HG03439 (cell line): ENCODE data around the gene FARP2.

Source experiments
- ATAC-seq: cut with Tn5 transposase; IDR thresholded peaks from one replicate; pipeline ENCODE4 v1.9.1; 2021; ENCODE audit warnings: mild to moderate bottlenecking, moderate library complexity; ENCODE audit not compliant: unreplicated experiment

Gene FARP2

DNA sequence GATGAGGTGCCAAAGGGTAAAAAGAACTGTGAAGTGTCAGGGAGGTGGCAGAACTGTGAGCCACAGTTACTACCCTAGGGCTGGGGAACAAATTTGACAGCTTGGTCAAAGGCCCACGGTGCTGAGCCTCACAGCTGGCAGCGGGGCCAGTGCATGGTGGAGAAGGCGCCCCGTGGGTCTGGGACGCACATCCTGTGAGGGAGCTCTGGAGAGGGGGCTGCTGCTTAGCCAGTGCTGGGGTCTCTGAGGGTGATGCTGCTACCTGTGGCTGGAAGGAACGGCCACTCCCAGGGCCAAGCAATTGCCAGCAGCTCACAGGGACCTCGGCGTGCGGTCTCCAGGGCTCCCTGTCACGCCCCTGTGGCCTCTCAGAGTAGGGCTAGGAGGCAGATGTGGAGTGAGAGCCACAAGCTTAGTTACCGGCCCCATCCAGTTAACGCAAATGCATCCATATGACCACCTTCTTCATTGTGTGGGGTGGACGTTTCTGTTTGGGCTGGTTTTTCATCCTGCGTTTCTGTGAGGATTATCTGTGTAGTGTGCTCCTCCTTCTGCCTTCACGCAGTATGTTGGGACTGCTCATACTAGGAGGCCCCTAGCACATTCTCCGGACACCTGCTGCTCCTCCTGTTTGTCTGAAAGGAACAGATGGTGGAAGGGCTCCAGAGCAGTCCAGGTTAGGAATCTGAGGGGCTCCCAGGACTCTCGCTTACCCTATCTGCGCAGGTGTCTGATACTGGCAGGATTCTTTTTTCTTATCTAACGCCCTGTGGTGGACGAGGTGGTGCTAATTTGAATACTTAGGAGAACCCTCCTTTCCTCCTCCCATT lies 126.3 kb downstream of the FARP2 start:
- ATAC-seq: no peak

DNA sequence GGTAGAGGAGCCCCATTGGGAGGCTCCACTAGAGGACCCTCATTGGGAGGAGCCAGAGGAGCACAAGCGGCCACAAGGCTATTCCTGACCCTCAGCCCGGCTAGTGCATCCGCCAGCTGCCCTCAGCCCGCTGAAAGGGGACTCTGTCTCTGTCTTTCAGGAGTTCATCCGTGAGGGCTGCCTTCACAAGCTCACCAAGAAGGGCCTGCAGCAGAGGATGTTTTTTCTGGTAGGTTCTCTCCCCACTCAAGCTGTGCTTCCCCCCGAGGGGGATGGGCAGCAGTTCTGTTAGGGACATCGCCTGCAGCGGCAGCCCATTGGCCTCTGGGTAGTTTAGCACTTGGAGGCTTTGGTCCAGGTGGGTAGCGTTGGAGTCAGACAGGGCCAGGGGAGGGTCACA lies 127.2 kb downstream of the FARP2 start:
- no peak for ATAC-seq

DNA sequence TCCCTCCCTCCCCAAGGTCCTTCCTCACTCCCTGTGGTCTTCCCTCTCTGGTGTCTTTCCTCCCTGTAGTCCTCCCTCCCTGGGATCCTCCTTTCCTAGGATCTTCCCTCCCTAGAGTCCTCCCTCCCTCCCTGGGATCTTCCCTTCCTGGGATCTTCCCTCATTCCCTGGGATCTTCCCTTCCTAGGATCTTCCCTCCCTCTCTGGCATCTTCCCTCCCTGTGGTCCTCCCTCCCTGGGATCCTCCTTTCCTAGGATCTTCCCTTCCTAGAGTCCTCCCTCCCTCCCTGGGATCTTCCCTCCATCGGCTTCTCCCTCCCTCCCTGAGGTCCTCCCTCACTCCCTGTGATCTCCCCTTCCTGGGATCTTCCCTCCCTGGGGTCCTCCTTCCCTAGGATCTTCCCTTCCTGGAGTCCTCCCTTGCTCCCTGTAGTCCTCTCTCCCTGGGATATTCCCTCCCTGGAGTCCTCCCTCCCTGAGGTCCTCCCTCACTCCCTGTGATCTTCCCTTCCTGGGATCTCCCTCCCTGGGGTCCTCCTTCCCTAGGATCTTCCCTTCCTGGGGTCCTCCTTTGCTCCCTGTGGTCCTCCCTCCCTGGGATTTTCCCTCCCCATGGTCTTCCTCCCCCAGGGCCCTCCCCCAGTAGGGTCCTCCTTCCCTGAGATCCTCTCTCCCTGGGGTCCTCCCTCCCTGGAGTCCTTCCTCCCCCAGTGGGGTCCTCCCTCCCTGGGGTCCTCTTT lies 129.3 kb downstream of the FARP2 start:
- no peak for ATAC-seq

GRCh38 chr2:241489088-241489487 lies 133.0 kb downstream of the FARP2 start:
- ATAC-seq: no peak

- no peak for ATAC-seq
Observed at GRCh38 chr2:241489733-241490680, 133.9 kb downstream of the FARP2 start.

DNA sequence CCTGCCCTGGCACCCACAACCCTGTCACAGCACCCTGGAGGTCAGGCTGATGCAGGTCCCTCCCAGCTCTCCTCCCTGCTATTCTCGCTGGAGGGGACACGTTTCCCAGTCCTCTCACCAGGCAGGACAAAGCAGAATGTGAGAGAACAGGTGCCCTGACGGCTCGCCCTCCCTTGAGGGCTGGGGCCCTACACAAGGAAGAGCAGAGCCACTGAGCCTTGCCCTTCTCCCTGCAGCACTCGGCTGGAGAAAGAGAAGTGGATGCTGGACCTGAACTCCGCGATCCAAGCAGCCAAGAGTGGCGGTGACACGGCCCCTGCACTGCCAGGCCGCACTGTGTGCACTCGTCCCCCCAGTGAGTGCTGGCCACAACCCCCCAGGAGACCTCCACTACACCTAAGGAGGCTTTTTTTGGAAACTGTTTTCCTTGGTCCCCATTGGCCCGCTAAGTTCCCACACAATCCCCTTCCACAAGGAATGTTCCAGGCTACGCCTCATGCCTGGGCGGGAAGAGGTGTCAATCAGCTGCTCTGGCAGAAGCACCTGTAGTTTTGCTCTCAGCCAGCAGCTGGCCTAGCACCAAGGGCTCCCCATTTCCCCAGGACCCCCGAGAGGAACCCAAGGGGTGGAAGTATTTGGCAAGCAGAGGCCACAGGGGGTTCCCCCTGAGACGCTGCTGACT lies 134.9 kb downstream of the FARP2 start:
- no peak for ATAC-seq

GRCh38 chr2:241491549-241492173 lies 135.6 kb downstream of the FARP2 start:
- ATAC-seq: no peak

GRCh38 chr2:241492174-241492565 lies 136.1 kb downstream of the FARP2 start:
- no peak for ATAC-seq

- ATAC-seq: no peak
Observed at GRCh38 chr2:241493092-241493491, 137.0 kb downstream of the FARP2 start.

- ATAC-seq: no peak
Observed at GRCh38 chr2:241494311-241494908, 138.3 kb downstream of the FARP2 start.

DNA sequence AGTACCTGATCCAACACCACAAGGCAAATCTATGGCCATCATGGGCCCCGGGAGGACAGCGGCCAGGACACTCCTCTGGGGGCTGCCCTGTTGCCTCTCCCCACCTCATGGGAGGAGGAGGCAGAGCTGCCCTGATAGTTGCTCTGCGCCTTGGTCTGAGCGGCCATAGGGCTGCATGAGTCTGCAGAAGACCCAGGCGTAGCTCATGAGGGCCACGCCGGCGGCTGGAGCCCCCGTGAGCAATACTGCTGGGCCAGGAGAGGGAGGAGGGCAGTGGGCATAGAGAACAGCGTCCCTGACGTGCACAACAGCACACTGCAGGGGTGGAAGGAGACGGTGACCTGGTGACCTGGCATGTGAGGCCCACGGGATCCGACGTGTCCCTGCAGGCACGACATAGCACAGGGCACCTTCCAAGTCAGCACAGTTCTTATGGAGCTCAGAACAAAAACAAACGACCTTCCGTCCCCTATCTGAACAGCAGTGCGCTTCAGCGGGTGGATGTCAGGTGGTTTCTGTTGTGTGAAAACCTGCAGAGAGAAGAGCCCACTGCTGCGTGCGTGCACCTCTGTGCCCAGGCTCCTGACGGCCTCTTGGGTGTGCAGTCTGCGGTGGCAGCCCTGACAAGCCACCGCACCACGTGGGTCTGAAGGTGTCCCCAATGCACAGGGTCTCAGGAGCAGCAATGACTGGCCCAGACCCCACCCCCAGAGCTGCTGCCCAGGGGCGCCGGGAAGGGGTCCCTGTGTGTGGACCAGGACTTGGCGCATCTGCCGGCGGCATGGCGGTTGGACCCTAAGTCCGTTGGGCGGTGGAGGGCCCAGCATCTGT lies 139.3 kb downstream of the FARP2 start:
- no peak for ATAC-seq

- no peak for ATAC-seq
Observed at GRCh38 chr2:241496003-241496707, 140.1 kb downstream of the FARP2 start.

DNA sequence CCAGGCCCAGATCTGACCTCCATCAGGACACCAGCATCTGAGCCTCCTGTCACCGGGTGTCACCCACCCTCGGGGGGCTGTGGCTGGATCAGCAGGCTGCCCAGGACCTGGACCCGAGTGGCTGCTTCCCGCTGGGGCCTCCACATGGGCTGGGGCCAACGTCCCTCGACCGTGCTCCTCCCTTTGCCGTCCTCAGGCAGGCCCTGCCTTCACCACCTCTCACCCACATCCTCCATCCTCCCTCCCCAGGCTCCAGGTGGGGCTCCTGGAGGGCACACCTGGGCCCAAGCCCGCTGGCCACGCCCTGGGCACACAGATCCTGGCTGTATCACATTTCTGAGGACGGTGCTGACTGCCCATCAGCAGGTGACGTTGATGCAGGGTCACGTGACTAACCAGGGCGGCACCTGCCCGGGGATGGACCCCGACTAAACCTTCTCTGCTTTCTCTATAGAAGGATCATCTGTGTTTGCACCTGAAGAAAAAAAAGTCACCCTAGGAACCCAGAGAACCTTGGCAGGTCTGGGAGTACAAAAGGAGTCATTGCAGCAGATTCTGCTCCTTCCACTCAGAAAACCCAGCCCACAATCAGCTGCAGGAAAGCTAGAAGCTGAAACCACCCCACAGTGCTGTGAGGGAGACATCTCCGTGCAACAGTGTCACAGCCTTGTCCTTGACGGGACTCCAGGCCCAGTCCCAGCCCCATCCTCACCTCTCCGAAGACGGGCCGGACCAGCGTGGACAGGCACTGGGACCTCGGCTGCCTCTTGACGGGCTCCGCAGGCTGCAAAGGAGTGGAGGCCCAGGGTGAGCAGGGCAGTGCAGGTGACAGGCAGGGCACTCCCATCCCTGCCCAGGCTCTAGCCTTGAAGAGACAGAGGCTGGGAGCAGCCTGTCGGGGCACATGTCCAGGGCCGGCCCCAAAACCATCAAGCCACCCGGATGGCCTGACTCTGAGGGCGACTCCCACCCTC lies 141.1 kb downstream of the FARP2 start:
- no peak for ATAC-seq

DNA sequence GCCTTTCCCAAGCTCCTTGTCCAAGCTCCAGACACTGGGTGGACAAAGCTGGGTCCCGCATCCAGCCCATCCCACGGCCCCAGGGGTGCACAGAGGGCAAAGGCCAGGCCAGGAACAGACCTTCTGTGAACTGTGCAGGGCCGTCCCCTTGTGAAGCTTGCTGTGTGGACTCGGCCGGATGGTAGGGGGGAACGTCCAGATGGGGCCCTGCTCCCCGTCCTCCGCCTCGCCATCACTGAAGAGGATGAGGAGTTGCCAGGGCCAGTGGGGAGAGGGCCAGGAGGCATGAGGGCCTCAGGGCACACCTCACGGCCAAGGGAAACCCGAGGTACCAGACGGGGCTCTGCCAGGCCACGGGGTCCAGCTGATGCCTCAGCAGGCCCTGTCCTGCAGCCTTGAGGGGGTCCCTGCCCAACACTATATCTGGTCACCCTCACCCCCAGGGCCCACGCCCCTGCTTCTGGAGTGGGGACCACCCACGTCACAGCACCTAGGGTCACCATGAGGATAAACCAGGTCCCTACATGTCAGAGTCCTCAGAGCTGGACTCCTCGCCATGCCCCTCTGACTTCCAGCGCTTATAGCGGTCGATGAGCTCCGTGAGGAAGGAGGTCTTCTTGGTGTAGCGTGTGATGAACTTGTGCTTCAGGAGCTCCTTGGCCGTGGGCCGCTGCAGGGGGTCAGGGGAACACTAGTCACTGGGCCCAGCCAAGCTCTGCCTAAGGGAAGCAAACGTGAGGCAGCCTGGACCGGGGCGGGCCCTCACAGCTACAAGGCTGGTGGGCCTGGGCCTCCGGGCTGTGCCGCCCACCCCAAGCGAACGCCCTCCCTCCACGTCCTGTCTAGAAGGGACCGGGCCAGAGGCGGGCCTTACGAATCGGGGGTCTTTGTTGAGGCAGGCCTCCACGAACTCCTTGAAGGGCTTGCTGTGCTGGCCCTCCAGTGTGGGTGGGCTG lies 142.3 kb downstream of the FARP2 start:
- ATAC-seq: no peak

DNA sequence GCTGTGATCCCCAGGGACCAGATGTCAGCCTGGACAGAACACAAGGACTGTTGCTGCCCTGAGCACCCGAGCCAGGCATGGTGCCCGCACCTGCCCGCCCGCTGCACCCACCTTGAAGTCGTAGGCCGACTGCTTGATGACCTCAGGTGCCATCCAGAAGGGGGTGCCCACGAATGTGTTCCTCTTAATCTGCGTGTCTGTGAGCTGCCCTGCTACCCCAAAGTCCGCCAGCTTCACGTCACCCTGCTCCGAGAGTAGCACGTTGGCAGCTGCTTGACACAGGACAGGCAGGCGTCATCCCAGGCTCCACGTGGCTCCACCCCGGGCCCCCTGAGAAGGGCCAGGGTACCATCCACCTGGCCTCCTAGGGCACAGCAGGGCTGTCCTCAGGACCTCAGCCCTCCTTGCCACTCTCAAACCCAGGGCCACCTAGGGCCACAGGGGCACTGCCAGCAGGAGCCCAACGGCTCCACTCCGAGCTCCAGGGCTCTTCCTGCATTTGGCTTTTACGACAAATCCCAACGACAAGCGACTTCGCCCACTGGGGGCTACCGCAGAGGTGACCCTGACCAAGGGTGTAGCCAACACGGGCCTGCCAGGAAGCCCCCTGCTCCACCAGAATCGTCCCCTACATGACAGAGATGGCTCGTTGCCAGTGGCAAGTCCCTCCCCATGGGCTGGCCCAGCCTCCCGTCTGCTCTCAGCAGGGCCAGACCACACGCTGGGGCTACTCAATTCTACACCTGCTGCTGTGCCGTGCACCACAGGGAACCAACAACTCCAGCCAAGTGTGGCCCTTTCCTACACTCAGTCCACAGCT lies 143.3 kb downstream of the FARP2 start:
- no peak for ATAC-seq
